Testis (tissue), 3 donors: ENCODE data around the gene ACP6. TPM values are rescaled to one million over a fixed set of nuclear protein-coding genes. Genes with fewer than 3 reads are reported as not detected.

Experiments
- DNase-seq: peaks from one replicate; pipeline ENCODE4 v3.0.0-alpha.2; 2019
- H3K27ac ChIP-seq, 2 donors: fragments of 200-600 bp; sonication (generic); one replicate each; pipeline ENCODE4 v1.5.1; 2019
- H3K27me3 ChIP-seq: fragments of 200-600 bp; sonication (generic); one replicate; pipeline ENCODE4 v1.5.1; 2019
- H3K36me3 ChIP-seq: fragments of 200-600 bp; sonication (generic); one replicate; pipeline ENCODE4 v1.5.1; 2017; ENCODE audit warnings: low read depth; ENCODE audit errors: missing control alignments
- H3K4me1 ChIP-seq: fragments of 200-600 bp; sonication (generic); one replicate; pipeline ENCODE4 v1.5.1; 2019
- H3K4me3 ChIP-seq, 2 donors: fragments of 200-600 bp; sonication (generic); one replicate each; pipeline ENCODE4 v1.5.1; 2017 to 2019
- H3K9me3 ChIP-seq: fragments of 200-600 bp; sonication (generic); one replicate; pipeline ENCODE4 v1.5.1; 2017
- POLR2A ChIP-seq: fragments of 450-650 bp; IDR thresholded peaks from one replicate; pipeline ENCODE4 v1.6.1; 2017; ENCODE audit warnings: antibody characterized with exemption, mild to moderate bottlenecking, moderate library complexity
- WGBS, 2 donors: methylation state at CpG; one replicate each; pipeline ENCODE4 v1.1.5; 2018; 5-methylcytosine and 5-hydroxymethylcytosine counted together
- intact Hi-C: fragments of 100-400 bp; cut with DNase I; formaldehyde crosslinking; loops from one replicate; pipeline ENCODE4 v1.15.1; 2023; ENCODE audit warnings: low total_unique reads
- polyA plus RNA-seq: library from polyadenylated mRNA; stranded (reverse); fragments of 350-450 nt; fragmentation: Illumina TruSeq; extraction: RNeasy Lipid Tissue Mini Kit (QIAGEN cat#74804); gene quantifications from one replicate; pipeline ENCODE4 v1.2.3, GENCODE V29; 2014; ENCODE audit warnings: low read depth, low replicate concordance; ENCODE audit not compliant: insufficient read depth
- total RNA-seq, 2 donors: library from RNA; depleted of rRNA; stranded (reverse); fragments of >200 nt; gene quantifications; one replicate each; pipeline ENCODE4 v1.2.3, GENCODE V29; 2016
- TF ChIP-seq, protein P1 (sequence below), 3 experiments: fragments of 450-650 bp in 2 of 3; fragments of 200-600 bp in 1 of 3; sonication (generic) in 1 of 3; IDR thresholded peaks; one replicate each; pipeline ENCODE4 v1.5.1; 2016 to 2019; ENCODE audit warnings: antibody characterized with exemption in 3 of 3, mild to moderate bottlenecking in 2 of 3, moderate library complexity in 1 of 3

The ACP6 gene
- total and polyA plus RNA-seq, 3 donors from 2014 or later: 12.0 to 25.4 (median 21.6) TPM

DNA sequence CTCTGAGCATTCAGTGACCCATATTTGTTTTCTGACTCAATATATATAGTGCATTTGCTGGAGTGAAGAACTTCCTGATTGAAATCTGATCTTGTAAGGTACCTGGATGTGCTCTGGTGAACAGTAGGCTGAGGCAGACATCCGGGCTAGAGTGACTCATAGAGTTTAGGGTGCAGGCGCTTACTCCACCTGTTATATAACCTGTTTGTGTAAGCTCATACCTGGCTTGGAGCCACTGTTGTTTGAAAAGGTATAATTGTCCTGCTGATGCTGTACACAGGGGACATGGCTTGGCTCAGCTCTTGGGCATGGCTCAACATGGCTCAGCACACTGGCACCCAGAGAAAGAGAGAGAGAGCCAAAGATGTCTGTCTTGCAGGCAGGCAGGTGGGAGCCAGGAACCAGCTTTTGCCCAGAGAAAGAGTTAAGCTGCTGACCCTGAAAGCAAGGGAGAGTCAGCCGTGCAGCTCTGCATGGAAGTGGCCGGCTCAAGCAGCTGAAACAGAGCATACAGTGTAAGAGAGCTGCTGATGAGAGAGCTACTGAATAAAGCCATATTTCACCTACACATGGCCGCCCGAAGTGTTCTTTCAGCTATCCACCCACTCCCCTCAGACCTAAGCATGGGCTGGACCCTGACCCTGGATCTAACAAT is 46.9 kb upstream of the ACP6 start:
- intact Hi-C loops: no loop called here
- TF ChIP-seq POLR2A: no peak
- TF ChIP-seq, protein P1, sequence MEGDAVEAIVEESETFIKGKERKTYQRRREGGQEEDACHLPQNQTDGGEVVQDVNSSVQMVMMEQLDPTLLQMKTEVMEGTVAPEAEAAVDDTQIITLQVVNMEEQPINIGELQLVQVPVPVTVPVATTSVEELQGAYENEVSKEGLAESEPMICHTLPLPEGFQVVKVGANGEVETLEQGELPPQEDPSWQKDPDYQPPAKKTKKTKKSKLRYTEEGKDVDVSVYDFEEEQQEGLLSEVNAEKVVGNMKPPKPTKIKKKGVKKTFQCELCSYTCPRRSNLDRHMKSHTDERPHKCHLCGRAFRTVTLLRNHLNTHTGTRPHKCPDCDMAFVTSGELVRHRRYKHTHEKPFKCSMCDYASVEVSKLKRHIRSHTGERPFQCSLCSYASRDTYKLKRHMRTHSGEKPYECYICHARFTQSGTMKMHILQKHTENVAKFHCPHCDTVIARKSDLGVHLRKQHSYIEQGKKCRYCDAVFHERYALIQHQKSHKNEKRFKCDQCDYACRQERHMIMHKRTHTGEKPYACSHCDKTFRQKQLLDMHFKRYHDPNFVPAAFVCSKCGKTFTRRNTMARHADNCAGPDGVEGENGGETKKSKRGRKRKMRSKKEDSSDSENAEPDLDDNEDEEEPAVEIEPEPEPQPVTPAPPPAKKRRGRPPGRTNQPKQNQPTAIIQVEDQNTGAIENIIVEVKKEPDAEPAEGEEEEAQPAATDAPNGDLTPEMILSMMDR (IDR thresholded peaks at IDR 0.05): no peak
- H3K27ac ChIP-seq: no peak overlapping the region
- DNase-seq: no peak
- no peaks in the 10 kb centered on the region for H3K36me3 ChIP-seq
- no peaks in the 10 kb centered on the region for H3K4me1 ChIP-seq
- no peaks in the 10 kb centered on the region for H3K27me3 ChIP-seq
- no peak overlapping the region for H3K4me3 ChIP-seq
- H3K9me3 ChIP-seq: no peaks in the 10 kb centered on the region
- WGBS, 2 donors: 90% methylated on average over 6 of the region's 6 CpGs

DNA sequence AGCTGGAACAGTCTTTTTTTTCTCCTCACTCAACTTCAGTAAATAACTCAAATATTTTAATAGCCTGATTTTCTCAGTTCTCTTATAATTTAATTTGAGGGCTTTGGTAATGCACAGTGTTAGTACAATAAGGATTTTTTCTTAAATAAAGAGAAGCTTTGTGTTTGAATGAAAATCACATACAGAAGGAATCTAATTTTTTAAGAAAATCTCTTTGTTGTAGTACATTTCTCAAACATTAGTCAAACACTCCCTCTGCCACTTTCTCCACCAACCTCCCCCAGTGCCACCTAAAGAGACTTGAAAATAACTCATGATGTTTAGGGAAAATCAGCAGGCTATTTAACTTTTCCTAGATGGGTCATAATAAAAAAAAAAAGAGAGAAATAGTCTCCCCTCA is 42.3 kb upstream of the ACP6 start:
- H3K4me3 ChIP-seq: no peak overlapping the region
- H3K4me1 ChIP-seq: no peaks in the 10 kb centered on the region
- TF ChIP-seq, protein P1 (IDR thresholded peaks at IDR 0.05): no peak
- TF ChIP-seq POLR2A: no peak
- no peak overlapping the region for H3K27ac ChIP-seq
- no peak for DNase-seq
- no peaks in the 10 kb centered on the region for H3K27me3 ChIP-seq
- no peaks in the 10 kb centered on the region for H3K9me3 ChIP-seq
- intact Hi-C loops: no loop called here
- H3K36me3 ChIP-seq: no peaks in the 10 kb centered on the region

DNA sequence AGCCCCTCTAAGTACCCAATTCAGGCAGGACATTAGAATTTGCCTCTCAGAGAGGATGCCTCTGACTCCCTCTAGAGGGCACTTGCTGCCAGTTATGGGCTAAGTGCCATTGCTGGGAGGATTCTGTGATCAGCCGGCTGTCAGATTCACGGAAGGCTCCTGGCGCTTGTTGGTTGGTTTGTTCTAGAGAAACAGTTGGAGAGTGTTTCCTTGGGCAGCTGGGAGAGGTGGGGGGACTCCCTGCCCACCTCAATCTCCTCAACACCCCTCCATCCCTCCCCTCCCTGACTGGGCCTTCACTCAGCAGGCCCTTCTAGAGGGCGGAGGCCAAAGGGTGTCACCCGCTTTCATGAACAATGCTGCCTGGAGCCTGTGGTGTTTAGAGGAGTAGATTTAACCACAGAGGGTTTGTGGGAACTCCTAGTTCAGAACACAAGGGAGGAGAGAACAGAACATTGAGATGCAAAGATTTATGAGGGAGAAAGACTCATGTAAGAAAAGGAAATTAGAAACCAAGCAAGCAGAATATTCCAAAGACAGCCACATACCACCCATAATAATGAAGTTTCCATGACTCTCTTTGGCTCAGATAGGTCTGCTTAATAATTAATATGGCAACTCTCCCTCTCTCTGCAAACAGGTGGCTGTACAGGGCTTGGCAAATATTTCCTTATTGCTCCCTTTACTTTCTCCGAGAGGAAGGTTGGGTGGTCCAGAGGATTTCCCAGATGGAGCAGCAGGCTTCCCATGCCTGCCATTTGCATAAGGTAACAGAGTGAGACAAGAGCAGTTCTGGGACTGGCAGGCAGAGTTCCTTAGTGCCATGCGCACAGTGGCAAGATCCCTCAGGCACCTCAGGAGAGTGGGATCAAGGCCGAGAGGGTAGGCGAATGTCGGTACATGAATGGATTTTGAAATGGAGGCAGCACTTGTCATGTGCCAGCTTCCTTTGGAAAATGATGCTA is 30.0 kb upstream of the ACP6 start:
- DNase-seq: peak; percentile 69
- H3K36me3 ChIP-seq: no peaks in the 10 kb centered on the region
- H3K4me3 ChIP-seq: no peak overlapping the region
- H3K9me3 ChIP-seq: no peaks in the 10 kb centered on the region
- no peaks in the 10 kb centered on the region for H3K27me3 ChIP-seq
- 70 to 74% methylated on average over 10 of the region's 10 CpGs for WGBS, 2 donors
- H3K4me1 ChIP-seq: no peaks in the 10 kb centered on the region
- TF ChIP-seq, protein P1 (IDR thresholded peaks at IDR 0.05): peak; percentile 23 to 69 (median 30)
- no peak for TF ChIP-seq POLR2A
- H3K27ac ChIP-seq: no peak overlapping the region
- intact Hi-C loops: no loop called here

DNA sequence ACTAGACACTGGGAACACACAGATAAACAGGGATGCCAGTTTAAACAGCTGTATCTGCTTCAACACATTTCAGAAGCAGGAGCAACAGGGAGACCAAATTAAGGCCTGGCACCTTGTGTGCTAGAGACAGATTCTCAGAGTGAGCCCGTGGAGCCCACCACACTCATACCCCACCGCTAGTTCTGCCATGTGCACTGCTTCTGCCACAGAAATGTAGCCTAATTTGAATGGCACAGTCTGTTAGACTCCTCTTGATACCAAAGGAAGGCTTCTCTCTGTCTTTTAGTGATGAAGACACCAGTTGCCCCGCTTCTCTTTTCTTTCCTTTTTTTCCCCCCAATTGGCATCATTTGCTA is 29.3 kb upstream of the ACP6 start:
- no peaks in the 10 kb centered on the region for H3K27me3 ChIP-seq
- TF ChIP-seq, protein P1 (IDR thresholded peaks at IDR 0.05): no peak
- TF ChIP-seq POLR2A: no peak
- DNase-seq: no peak
- H3K36me3 ChIP-seq: no peaks in the 10 kb centered on the region
- no peak overlapping the region for H3K4me3 ChIP-seq
- intact Hi-C loops: no loop called here
- H3K9me3 ChIP-seq: no peaks in the 10 kb centered on the region
- WGBS, 2 donors: 72 to 74% methylated on average over 3 of the region's 3 CpGs
- H3K4me1 ChIP-seq: no peaks in the 10 kb centered on the region
- no peak overlapping the region for H3K27ac ChIP-seq
